ENCODE results near the gene COX17.

COX17 gene

GRCh38 chr3:119628390-119628789 is 48.8 kb downstream of the COX17 start:
- no peak for DNase-seq (ENCODE audit: extremely low spot score, insufficient read length, low read depth)
- FAIRE-seq: no peak

- no peak for DNase-seq (ENCODE audit: extremely low spot score, insufficient read length, low read depth)
- peak; percentile 24 for FAIRE-seq
Observed at GRCh38 chr3:119627461-119627860, 49.7 kb downstream of the COX17 start.

GRCh38 chr3:119626196-119626595 is 51.0 kb downstream of the COX17 start:
- DNase-seq (ENCODE audit: extremely low spot score, insufficient read length, low read depth) (no peak), FAIRE-seq (no peak)

GRCh38 chr3:119625451-119626153 is 51.6 kb downstream of the COX17 start:
- DNase-seq (ENCODE audit: extremely low spot score, insufficient read length, low read depth) (no peak), FAIRE-seq (no peak)

GRCh38 chr3:119624002-119624720 is 53.0 kb downstream of the COX17 start:
- no peak for DNase-seq (ENCODE audit: extremely low spot score, insufficient read length, low read depth)
- FAIRE-seq: no peak

- DNase-seq (ENCODE audit: extremely low spot score, insufficient read length, low read depth): no peak
- FAIRE-seq: no peak
Observed at GRCh38 chr3:119620899-119621298, 56.3 kb downstream of the COX17 start.
